Tibial nerve (tissue), 4 donors: Measurements from ENCODE around the gene TTC32.

Source experiments
- CTCF ChIP-seq, 5 experiments: fragments of 200-600 bp in 3 of 5; fragments of 450-650 bp in 2 of 5; sonication (generic) in 3 of 5; IDR thresholded peaks; one replicate each; pipeline ENCODE4 v1.5.1; 2016 to 2019; ENCODE audit warnings: antibody characterized with exemption in 5 of 5, mild to moderate bottlenecking in 3 of 5, moderate library complexity in 2 of 5
- EP300 ChIP-seq, 2 donors: sonication (generic); formaldehyde crosslinking; IDR thresholded peaks; one replicate each; pipeline ENCODE4 v1.6.1; 2017; ENCODE audit warnings: antibody characterized with exemption in 2 of 2, mild to moderate bottlenecking in 1 of 2

- TF ChIP-seq EP300 (IDR thresholded peaks at IDR 0.05) (no peak), CTCF (IDR thresholded peaks at IDR 0.05) (no peak)
Measured at GRCh38 chr2:19897623-19898245, 4.0 kb downstream of the TTC32 start.
